ENCODE results near the gene SHBG.
A peak's percentile ranks its signal among the peaks of the same experiment; 100 is the strongest.
"Not testable (repeated sequence)": the region's sequence is repeated elsewhere in the genome, so short reads cannot be mapped to it uniquely, and the experiment has no call there.

Gene SHBG

GRCh38 chr17:7613769-7614424 is 16.0 kb upstream of the SHBG start:
- FAIRE-seq = no peak
- DNase-seq (ENCODE audit: insufficient read length, low spot score) = no peak
- no peak for TF ChIP-seq CTCF (IDR thresholded peaks at IDR 0.05; ENCODE audit: insufficient read depth, missing control alignments)

- peak; percentile 94 for DNase-seq (ENCODE audit: insufficient read length, low spot score)
- FAIRE-seq = no peak
- peak; percentile 40 for TF ChIP-seq CTCF (IDR thresholded peaks at IDR 0.05; ENCODE audit: insufficient read depth, missing control alignments)
Observed at GRCh38 chr17:7614425-7615264, 15.3 kb upstream of the SHBG start, which contains the start of gene FXR2. TSS of gene FXR2 (minus strand) at chr17:7614897. CDS start at chr17:7614532, 365 bp downstream.

- no peak for TF ChIP-seq CTCF (IDR thresholded peaks at IDR 0.05; ENCODE audit: insufficient read depth, missing control alignments)
- no peak for DNase-seq (ENCODE audit: insufficient read length, low spot score)
- FAIRE-seq = no peak
Observed at GRCh38 chr17:7615265-7615747, 14.6 kb upstream of the SHBG start.

GRCh38 chr17:7618608-7619007 is 11.3 kb upstream of the SHBG start:
- DNase-seq (ENCODE audit: insufficient read length, low spot score) (no peak), FAIRE-seq (no peak)
- no peak for TF ChIP-seq CTCF (IDR thresholded peaks at IDR 0.05; ENCODE audit: insufficient read depth, missing control alignments)

GRCh38 chr17:7620835-7621234 is 9.1 kb upstream of the SHBG start:
- TF ChIP-seq CTCF (IDR thresholded peaks at IDR 0.05; ENCODE audit: insufficient read depth, missing control alignments) = no peak
- DNase-seq (ENCODE audit: insufficient read length, low spot score) (no peak), FAIRE-seq (no peak)

GRCh38 chr17:7623661-7624060 is 6.3 kb upstream of the SHBG start:
- FAIRE-seq (no peak), DNase-seq (ENCODE audit: insufficient read length, low spot score) (no peak)
- no peak for TF ChIP-seq CTCF (IDR thresholded peaks at IDR 0.05; ENCODE audit: insufficient read depth, missing control alignments)

GRCh38 chr17:7625749-7626148 is 4.2 kb upstream of the SHBG start:
- DNase-seq (ENCODE audit: insufficient read length, low spot score); FAIRE-seq: not testable (repeated sequence)

All from D721Med (cell line).